ENCODE measurements around the gene TBC1D8. TPM values are rescaled to one million over a fixed set of nuclear protein-coding genes. Genes with fewer than 3 reads are reported as not detected.

The TBC1D8 gene
- total RNA-seq, 4 donors from 2014 or later: 16.7 to 44.0 (median 19.7) TPM

GRCh38 chr2:101108357-101108756 is 42.8 kb downstream of the TBC1D8 start:
- intact Hi-C loops (cut with DNase I; ENCODE audit: low total_unique reads): no loop called here
- no peak overlapping the region for H3K4me3 ChIP-seq
- no peak for DNase-seq

GRCh38 chr2:101107241-101107640 is 43.9 kb downstream of the TBC1D8 start:
- H3K27me3 ChIP-seq: no peaks in the 10 kb centered on the region
- intact Hi-C loops (cut with DNase I; ENCODE audit: low total_unique reads): no loop called here
- H3K4me1 ChIP-seq: peaks cover 15 to 25% of the 10 kb centered on the region in 2 donors
- TF ChIP-seq POLR2A (IDR thresholded peaks at IDR 0.05) (no peak), CTCF (IDR thresholded peaks at IDR 0.05) (no peak)
- H3K9me3 ChIP-seq: no peaks in the 10 kb centered on the region
- DNase-seq: no peak
- H3K27ac ChIP-seq: peak overlapping the region in 1 of 2 donors; percentile 77
- no peaks in the 10 kb centered on the region for H3K36me3 ChIP-seq
- H3K4me3 ChIP-seq: no peak overlapping the region

More at GRCh38 chr2:101108357-101108756, 42.8 kb downstream of the TBC1D8 start:
- TF ChIP-seq CTCF (IDR thresholded peaks at IDR 0.05): no peak
- TF ChIP-seq POLR2A (IDR thresholded peaks at IDR 0.05): no peak
- peak overlapping the region; percentile 77 to 83 for H3K27ac ChIP-seq
- H3K27me3 ChIP-seq: no peaks in the 10 kb centered on the region
- H3K9me3 ChIP-seq: no peaks in the 10 kb centered on the region
- H3K36me3 ChIP-seq: no peaks in the 10 kb centered on the region
- H3K4me1 ChIP-seq: peaks cover 25 to 26% of the 10 kb centered on the region in 2 donors

GRCh38 chr2:101106453-101107181 is 44.6 kb downstream of the TBC1D8 start:
- Histone ChIP-seq H3K27me3 (no peaks in the 10 kb centered on the region), H3K4me1 (peaks cover 14 to 24% of the 10 kb centered on the region in 2 donors), H3K27ac (no peak overlapping the region), H3K36me3 (no peaks in the 10 kb centered on the region), H3K4me3 (no peak overlapping the region), H3K9me3 (no peaks in the 10 kb centered on the region)
- TF ChIP-seq POLR2A (IDR thresholded peaks at IDR 0.05) (no peak), CTCF (IDR thresholded peaks at IDR 0.05) (no peak)
- intact Hi-C loops (cut with DNase I; ENCODE audit: low total_unique reads): no loop called here
- no peak for DNase-seq

- no peak overlapping the region for H3K27ac ChIP-seq
- H3K4me3 ChIP-seq: no peak overlapping the region
- H3K36me3 ChIP-seq: no peaks in the 10 kb centered on the region
- no peak for DNase-seq
- no peaks in the 10 kb centered on the region for H3K27me3 ChIP-seq
- TF ChIP-seq POLR2A (IDR thresholded peaks at IDR 0.05) (no peak), CTCF (IDR thresholded peaks at IDR 0.05) (no peak)
- H3K9me3 ChIP-seq: no peaks in the 10 kb centered on the region
- intact Hi-C loops (cut with DNase I; ENCODE audit: low total_unique reads): no loop called here
- peaks cover 9 to 15% of the 10 kb centered on the region in 2 donors for H3K4me1 ChIP-seq
These were observed 45.5 kb downstream of the TBC1D8 start for GRCh38 chr2:101105654-101106053.

GRCh38 chr2:101097638-101098037 is 53.5 kb downstream of the TBC1D8 start:
- no peak for DNase-seq
- no peak for TF ChIP-seq CTCF (IDR thresholded peaks at IDR 0.05)
- no peak for TF ChIP-seq POLR2A (IDR thresholded peaks at IDR 0.05)
- no peaks in the 10 kb centered on the region for H3K36me3 ChIP-seq
- intact Hi-C loops (cut with DNase I; ENCODE audit: low total_unique reads): no loop called here
- no peak overlapping the region for H3K27ac ChIP-seq
- no peaks in the 10 kb centered on the region for H3K9me3 ChIP-seq
- no peaks in the 10 kb centered on the region for H3K4me1 ChIP-seq
- H3K27me3 ChIP-seq: no peaks in the 10 kb centered on the region
- H3K4me3 ChIP-seq: no peak overlapping the region
